B cell (primary cell): Measurements from ENCODE around the gene GPR37. TPM values are rescaled to one million over a fixed set of nuclear protein-coding genes. Genes with fewer than 3 reads are reported as not detected.

Experiments used
- ATAC-seq: fragments of 200-7000 bp; cut with Tn5 transposase; one replicate; pipeline ENCODE4 v1.10.0; 2021; ENCODE audit warnings: low read depth, mild to moderate bottlenecking, moderate number of reproducible peaks, moderate library complexity
- CTCF ChIA-PET: fragments of 350-600 bp; sonication (Branson Sonifier 250); formaldehyde crosslinking; loops from one replicate; lab custom pipeline; 2021; ENCODE audit warnings: antibody characterized with exemption, inconsistent platforms; lab: Charles Lee
- POLR2A ChIA-PET: fragments of 350-600 bp; sonication (Branson Sonifier 250); formaldehyde crosslinking; loops from one replicate; lab custom pipeline; 2021; ENCODE audit warnings: antibody characterized with exemption; lab: Charles Lee
- DNase-seq: peaks from one replicate; pipeline ENCODE4 v3.0.0; 2013
- H2AFZ ChIP-seq: 2 replicates; pipeline ENCODE4 v1.6.1; 2012; ENCODE audit warnings: mild to moderate bottlenecking, low read depth, low read length; ENCODE audit not compliant: insufficient read depth, poor library complexity, severe bottlenecking
- H3K27ac ChIP-seq, 2 donors: 1 replicate in 1 of 2; 2 replicates in 1 of 2; pipeline ENCODE4 v1.5.1; 2012 to 2013; ENCODE audit warnings: low read length in 2 of 2, mild to moderate bottlenecking in 2 of 2, moderate library complexity in 1 of 2
- H3K27me3 ChIP-seq, 4 experiments: fragments of 200-600 bp in 1 of 4; sonication (generic) in 1 of 4; replicated peaks in 1 of 4; 1 replicate in 2 of 4; 2 replicates in 2 of 4; pipeline versions ENCODE4 v1.6.1 to v1.7.0; 2013 to 2016; ENCODE audit warnings: low read length in 3 of 4, mild to moderate bottlenecking in 2 of 4, mixed read lengths in 1 of 4, moderate library complexity in 1 of 4; ENCODE audit not compliant: insufficient read depth in 4 of 4, control insufficient read depth in 3 of 4; ENCODE audit errors: control extremely low read depth in 1 of 4
- H3K36me3 ChIP-seq, 2 experiments: replicated peaks in 1 of 2; 1 replicate in 1 of 2; 2 replicates in 1 of 2; pipeline versions ENCODE4 v1.6.1 to v1.7.1; 2013; ENCODE audit warnings: low read length in 1 of 2; ENCODE audit not compliant: insufficient read depth in 2 of 2, control insufficient read depth in 1 of 2; ENCODE audit errors: control extremely low read depth in 1 of 2, extremely low read depth in 1 of 2
- H3K4me1 ChIP-seq, 2 donors: fragments of 200-600 bp in 1 of 2; sonication (generic) in 1 of 2; 1 replicate in 1 of 2; 2 replicates in 1 of 2; pipeline versions ENCODE4 v1.5.1 to v1.6.1; 2013 to 2017; ENCODE audit warnings: low read length in 2 of 2; ENCODE audit not compliant: control insufficient read depth in 2 of 2, insufficient read depth in 2 of 2
- H3K4me2 ChIP-seq: replicated peaks from 2 replicates; pipeline ENCODE3; 2012; ENCODE audit warnings: mild to moderate bottlenecking, low read depth, low read length; ENCODE audit not compliant: poor library complexity, severe bottlenecking
- H3K4me3 ChIP-seq, 5 experiments: fragments of 200-600 bp in 1 of 5; sonication (generic) in 1 of 5; 1 replicate in 3 of 5; 2 replicates in 2 of 5; pipeline versions ENCODE4 v1.5.1 to v1.7.0; 2011 to 2016; ENCODE audit warnings: low read length in 4 of 5, mild to moderate bottlenecking in 4 of 5, low read depth in 2 of 5, control low read depth in 1 of 5, moderate library complexity in 1 of 5; ENCODE audit not compliant: insufficient read depth in 1 of 5; ENCODE audit errors: control extremely low read depth in 1 of 5, extremely low read depth in 1 of 5
- H3K79me2 ChIP-seq: fragments of 200-600 bp; sonication (generic); one replicate; pipeline ENCODE4 v1.6.0; 2016; ENCODE audit warnings: low read length; ENCODE audit not compliant: control insufficient read depth, insufficient read depth
- H3K9ac ChIP-seq: fragments of 200-600 bp; sonication (generic); 2 replicates; pipeline ENCODE4 v1.6.1; 2017; ENCODE audit warnings: mild to moderate bottlenecking, low read length, moderate library complexity
- H3K9me3 ChIP-seq, 3 donors: one replicate each; pipeline versions ENCODE4 v1.6.1 to v1.7.1; 2013; ENCODE audit warnings: low read length in 2 of 3; ENCODE audit not compliant: control insufficient read depth in 2 of 3, insufficient read depth in 1 of 3; ENCODE audit errors: control extremely low read depth in 1 of 3
- H4K20me1 ChIP-seq: 2 replicates; pipeline ENCODE4 v1.6.0; 2012; ENCODE audit warnings: mild to moderate bottlenecking, low read length; ENCODE audit not compliant: insufficient read depth, control insufficient read depth, poor library complexity, severe bottlenecking
- H3K27ac Mint-ChIP-seq: one replicate; pipeline ENCODE4 v1.8.0; 2021; ENCODE audit warnings: mixed read lengths
- H3K27me3 Mint-ChIP-seq: one replicate; pipeline ENCODE4 v1.8.0; 2021; ENCODE audit warnings: mixed read lengths
- H3K4me1 Mint-ChIP-seq: one replicate; pipeline ENCODE4 v1.8.0; 2021; ENCODE audit warnings: mixed read lengths
- H3K4me3 Mint-ChIP-seq: one replicate; pipeline ENCODE4 v1.8.0; 2021; ENCODE audit warnings: mixed read lengths
- H3K9me3 Mint-ChIP-seq: one replicate; pipeline ENCODE4 v1.8.0; 2022; ENCODE audit warnings: mixed read lengths; ENCODE audit not compliant: insufficient read depth
- CTCF ChIP-seq: fragments of 200-600 bp; IDR thresholded peaks from one replicate; pipeline ENCODE4 v1.8.0; 2022; ENCODE audit warnings: antibody characterized with exemption, mild to moderate bottlenecking
- EZH2 ChIP-seq: IDR thresholded peaks from 2 replicates; pipeline ENCODE4 v1.6.1; 2012; ENCODE audit warnings: borderline replicate concordance, low read depth, mild to moderate bottlenecking, moderate library complexity, low read length; ENCODE audit not compliant: insufficient read depth, poor library complexity, severe bottlenecking
- WGBS: methylation state at CpG from one replicate; pipeline ENCODE4 v1.1.5; 2013; ENCODE audit warnings: missing lambda C conversion rate; ENCODE audit not compliant: insufficient coverage; 5-methylcytosine and 5-hydroxymethylcytosine counted together
- intact Hi-C: fragments of 100-400 bp; cut with micrococcal nuclease; formaldehyde crosslinking; loops from one replicate; pipeline ENCODE4 v1.10.0; 2022
- polyA plus RNA-seq: library from polyadenylated mRNA; depleted of rRNA; stranded (reverse); fragments of >200 nt; gene quantifications from 2 replicates; pipeline ENCODE4 v1.2.3, GENCODE V29; 2012
- total RNA-seq, 2 donors: library from RNA; stranded (reverse); fragments of 120-200 nt in 1 of 2; gene quantifications; 1 replicate in 1 of 2; 2 replicates in 1 of 2; pipeline versions ENCODE4 v1.2.3 to v1.2.4, GENCODE V29; 2013 to 2022

The GPR37 gene
- total and polyA plus RNA-seq, 2 donors (not counting 1 experiment from before 2014, with no cell fraction given), result not detected

DNA sequence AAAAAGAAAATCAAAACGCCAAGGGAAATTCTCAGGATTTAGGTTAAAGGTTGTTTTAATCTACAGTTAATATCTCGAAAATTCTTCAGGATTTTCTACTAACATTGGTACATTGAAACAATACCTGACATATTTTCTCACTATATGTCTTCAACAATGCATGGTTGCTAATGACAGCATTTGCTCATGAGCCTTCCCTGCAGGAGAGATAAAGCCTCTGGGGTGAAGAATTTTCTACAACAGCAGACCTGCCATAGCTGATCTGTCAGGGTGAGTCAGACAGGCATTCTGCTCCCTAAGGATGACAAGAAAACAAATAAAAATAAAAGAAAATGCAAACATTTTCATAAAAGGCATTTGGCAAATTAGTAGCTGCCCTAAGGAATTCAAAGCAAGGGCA, 11.7 kb upstream of the GPR37 start:
- WGBS, result no CpG with 5 or more reads among the region's 2 CpGs
- POLR2A ChIA-PET, result no interaction called here
- Histone ChIP-seq H4K20me1 (no peaks in the 10 kb centered on the region), H3K9ac (no peak overlapping the region), H2AFZ (no peak overlapping the region), H3K4me1 (no peaks in the 10 kb centered on the region), H3K27me3 (no peaks in the 10 kb centered on the region), H3K9me3 (no peaks in the 10 kb centered on the region), H3K4me2 (no peak overlapping the region), H3K27ac (no peak overlapping the region), H3K36me3 (no peaks in the 10 kb centered on the region), H3K4me3 (no peak overlapping the region), H3K79me2 (no peaks in the 10 kb centered on the region)
- intact Hi-C loops, result no loop called here
- CTCF ChIA-PET, result no interaction called here
- DNase-seq (no peak), ATAC-seq (no peak)
- no peak overlapping the region for H3K27ac Mint-ChIP-seq
- peaks cover 19% of the 10 kb centered on the region for H3K27me3 Mint-ChIP-seq
- no peak overlapping the region for H3K4me3 Mint-ChIP-seq
- no peaks in the 10 kb centered on the region for H3K9me3 Mint-ChIP-seq
- no peaks in the 10 kb centered on the region for H3K4me1 Mint-ChIP-seq
- no peak for TF ChIP-seq CTCF

DNA sequence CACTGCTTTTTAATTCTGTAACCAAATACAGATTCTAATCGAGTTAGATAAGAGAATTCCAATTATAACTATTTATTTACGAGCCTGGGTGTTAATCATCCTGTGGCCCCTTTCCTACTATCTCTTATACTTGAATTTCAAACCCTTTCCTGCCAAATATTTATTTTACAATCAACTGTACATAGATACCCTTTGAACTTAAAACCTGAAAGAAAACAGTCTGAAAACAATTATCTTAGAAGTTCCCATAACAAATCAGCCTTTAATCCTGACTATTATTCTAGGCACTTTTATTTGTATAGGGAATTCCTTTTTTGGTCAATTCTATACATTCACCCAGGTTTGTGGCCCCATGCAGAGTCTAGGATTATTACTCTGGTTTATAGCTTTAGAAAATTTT, 10.6 kb upstream of the GPR37 start:
- H3K27me3 ChIP-seq, result no peaks in the 10 kb centered on the region
- ChIA-PET CTCF (no interaction called here), POLR2A (no interaction called here)
- intact Hi-C loops, result no loop called here
- H3K27ac Mint-ChIP-seq, result no peak overlapping the region
- ATAC-seq (no peak), DNase-seq (no peak)
- no peak overlapping the region for H3K9ac ChIP-seq
- no peaks in the 10 kb centered on the region for H3K4me1 Mint-ChIP-seq
- no peaks in the 10 kb centered on the region for H3K9me3 ChIP-seq
- H4K20me1 ChIP-seq, result no peaks in the 10 kb centered on the region
- H3K4me3 Mint-ChIP-seq, result no peak overlapping the region
- no peaks in the 10 kb centered on the region for H3K9me3 Mint-ChIP-seq
- H3K4me2 ChIP-seq, result no peak overlapping the region
- peaks cover 23% of the 10 kb centered on the region for H3K27me3 Mint-ChIP-seq
- H2AFZ ChIP-seq, result no peak overlapping the region
- no peak overlapping the region for H3K27ac ChIP-seq
- no peaks in the 10 kb centered on the region for H3K4me1 ChIP-seq
- H3K4me3 ChIP-seq, result no peak overlapping the region
- H3K79me2 ChIP-seq, result no peaks in the 10 kb centered on the region
- no peaks in the 10 kb centered on the region for H3K36me3 ChIP-seq
- TF ChIP-seq EZH2 (no peak), CTCF (no peak)
- WGBS, result 60% methylated on average over 1 of the region's 2 CpGs
